Activated CD4-positive, alpha-beta T cell treated with anti-CD3 and anti-CD28 coated beads, Interleukin-2, amount 10 ng/mL, durations not matched to agents 7 days and 5 days (primary cell): ENCODE data around the gene ELK3. TPM values are rescaled to one million over a fixed set of nuclear protein-coding genes. Genes with fewer than 3 reads are reported as not detected.

ENCODE experiments used
- CTCF ChIA-PET: fragments of 350-600 bp; sonication (Branson Sonifier 250); formaldehyde crosslinking; loops from one replicate; lab custom pipeline; 2021; ENCODE audit warnings: antibody characterized with exemption; lab: Charles Lee
- POLR2A ChIA-PET: fragments of 350-600 bp; sonication (Branson Sonifier 250); formaldehyde crosslinking; loops from one replicate; lab custom pipeline; 2021; ENCODE audit warnings: antibody characterized with exemption; lab: Charles Lee
- DNase-seq: peaks from one replicate; pipeline ENCODE4 v3.0.0-alpha.2; 2020
- H3K27ac Mint-ChIP-seq: one replicate; pipeline ENCODE4 v1.8.0; 2021; ENCODE audit warnings: mild to moderate bottlenecking, moderate library complexity, mixed read lengths
- H3K27me3 Mint-ChIP-seq: one replicate; pipeline ENCODE4 v1.8.0; 2021; ENCODE audit warnings: mixed read lengths
- H3K36me3 Mint-ChIP-seq: one replicate; pipeline ENCODE4 v1.8.0; 2021; ENCODE audit warnings: low read depth, mixed read lengths
- H3K4me1 Mint-ChIP-seq: one replicate; pipeline ENCODE4 v1.8.0; 2021; ENCODE audit warnings: mixed read lengths
- H3K4me3 Mint-ChIP-seq: one replicate; pipeline ENCODE4 v1.8.0; 2021; ENCODE audit warnings: mild to moderate bottlenecking, moderate library complexity, mixed read lengths
- H3K9me3 Mint-ChIP-seq: one replicate; pipeline ENCODE4 v1.8.0; 2021; ENCODE audit warnings: mixed read lengths
- total RNA-seq, 2 experiments: library from RNA; stranded (reverse); gene quantifications; one replicate each; pipeline ENCODE4 v1.2.3, GENCODE V29; 2021

The ELK3 gene
- total RNA-seq, 2 experiments from 2014 or later: 27.3 to 33.9 TPM

- H3K27me3 Mint-ChIP-seq: no peaks in the 10 kb centered on the region
- CTCF ChIA-PET: interaction anchor here (0.6 to 6.4 kb wide), 3 partner anchors 9 to 151 kb away, joined by 3 to 35 read pairs (median 4); no protein-coding TSS in a partner anchor
- H3K9me3 Mint-ChIP-seq: peaks cover 2% of the 10 kb centered on the region
- peaks cover 92% of the 10 kb centered on the region for H3K4me1 Mint-ChIP-seq
- no peak for DNase-seq
- POLR2A ChIA-PET: no interaction called here
- H3K4me3 Mint-ChIP-seq: no peak overlapping the region
- peaks cover 49% of the 10 kb centered on the region for H3K36me3 Mint-ChIP-seq
- peak overlapping the region; percentile 9 for H3K27ac Mint-ChIP-seq
Observed at GRCh38 chr12:96206936-96207662, 12.9 kb downstream of the ELK3 start.

DNA sequence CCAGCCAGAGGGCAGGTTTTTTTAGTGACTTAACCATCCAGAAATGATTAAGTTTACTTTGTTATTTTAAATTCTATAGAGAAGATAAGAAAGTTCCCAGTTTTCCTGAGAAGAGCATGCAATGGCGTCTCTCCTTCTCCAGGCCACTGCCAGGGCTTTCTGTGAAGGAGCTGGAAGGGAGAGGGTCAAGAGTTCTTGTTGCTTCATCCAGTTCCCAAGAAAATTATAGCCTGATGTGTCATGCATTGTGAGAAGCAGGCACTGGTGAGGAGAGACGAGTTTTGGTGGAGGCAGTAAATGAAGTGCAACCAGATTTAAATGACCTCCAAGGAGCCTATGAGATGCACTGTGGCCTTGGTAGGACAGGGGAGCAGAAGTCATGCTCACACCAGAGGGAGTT is 14.2 kb downstream of the ELK3 start:
- Mint-ChIP-seq H3K36me3 (peaks cover 41% of the 10 kb centered on the region), H3K4me3 (no peak overlapping the region), H3K4me1 (peaks cover 94% of the 10 kb centered on the region), H3K27me3 (no peaks in the 10 kb centered on the region), H3K9me3 (no peaks in the 10 kb centered on the region), H3K27ac (peak overlapping the region; percentile 92)
- ChIA-PET CTCF (interaction anchor here (1.3 kb wide), 1 partner anchor 210 kb away, joined by 4 read pairs; no protein-coding TSS in a partner anchor), POLR2A (no interaction called here)
- DNase-seq: no peak

- Mint-ChIP-seq H3K4me1 (peaks cover 98% of the 10 kb centered on the region), H3K4me3 (peak overlapping the region; percentile 70), H3K36me3 (peaks cover 40% of the 10 kb centered on the region), H3K27me3 (no peaks in the 10 kb centered on the region), H3K27ac (peak overlapping the region; percentile 92), H3K9me3 (no peaks in the 10 kb centered on the region)
- POLR2A ChIA-PET: interaction anchor here (0.6 kb wide), 1 partner anchor 21 kb away, joined by 10 read pairs; no protein-coding TSS in a partner anchor
- CTCF ChIA-PET: interaction anchor here (0.9 to 2.6 kb wide), 3 partner anchors 148 to 210 kb away, joined by 3 to 8 read pairs (median 4); no protein-coding TSS in a partner anchor
- no peak for DNase-seq
Observed at GRCh38 chr12:96208801-96209549, 14.8 kb downstream of the ELK3 start.

- Mint-ChIP-seq H3K4me3 (peak overlapping the region; percentile 70), H3K27me3 (no peaks in the 10 kb centered on the region), H3K27ac (peak overlapping the region; percentile 92), H3K36me3 (peaks cover 37% of the 10 kb centered on the region), H3K4me1 (peaks cover 92% of the 10 kb centered on the region), H3K9me3 (no peaks in the 10 kb centered on the region)
- ChIA-PET POLR2A (no interaction called here), CTCF (interaction anchor here (0.6 to 3.3 kb wide), 8 partner anchors 11 to 306 kb away, joined by 3 to 14 read pairs (median 6); no protein-coding TSS in a partner anchor)
- DNase-seq: peak; percentile 45
Observed at GRCh38 chr12:96210376-96211055, 16.3 kb downstream of the ELK3 start.

- no peaks in the 10 kb centered on the region for H3K27me3 Mint-ChIP-seq
Observed at GRCh38 chr12:96211988-96212387, 17.8 kb downstream of the ELK3 start.

DNA sequence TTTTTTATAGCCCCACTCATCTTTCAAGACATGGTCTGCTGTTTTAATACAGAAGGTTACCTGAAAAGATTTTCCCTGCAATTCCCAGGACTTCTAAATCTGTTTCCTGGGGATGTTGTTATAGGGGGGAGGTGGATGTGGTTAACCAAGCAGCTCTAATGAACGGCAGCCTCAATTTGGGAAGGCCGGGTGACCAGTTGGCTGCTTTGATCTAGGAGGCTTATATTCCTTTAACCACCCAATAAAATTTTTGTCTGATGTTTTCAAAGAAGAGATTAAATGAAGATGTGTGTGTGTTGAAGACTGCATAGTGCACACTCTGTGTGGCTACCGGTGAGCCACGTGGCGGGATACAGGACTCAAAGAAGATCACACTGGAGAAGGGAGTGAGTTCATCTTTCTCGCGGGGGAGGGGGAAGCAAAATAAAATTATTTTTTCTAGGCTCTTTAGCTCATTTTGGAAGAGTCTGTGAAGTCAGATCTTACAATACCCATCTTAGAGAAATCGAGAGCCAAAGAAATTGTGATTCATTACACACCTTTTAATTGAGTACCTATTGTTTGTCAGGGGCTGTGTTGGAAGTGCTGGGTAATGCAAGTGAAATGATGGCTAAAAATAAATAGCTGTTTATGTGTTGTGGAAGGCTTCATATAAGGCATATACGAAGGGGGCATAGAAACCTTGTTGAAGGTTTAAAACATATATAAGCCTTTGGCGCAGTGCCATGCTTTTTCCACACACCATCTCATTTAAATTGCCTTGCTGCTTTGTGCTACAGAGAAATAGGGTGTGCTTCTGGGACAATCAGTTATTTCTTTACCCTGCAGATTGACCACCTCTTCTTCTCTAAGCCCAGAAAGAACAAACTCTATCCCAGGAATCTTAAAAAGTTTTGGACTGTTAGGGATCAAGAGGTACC is 18.5 kb downstream of the ELK3 start:
- peaks cover 74% of the 10 kb centered on the region for H3K4me1 Mint-ChIP-seq
- peak overlapping the region; percentile 71 for H3K27ac Mint-ChIP-seq
- ChIA-PET POLR2A (no interaction called here), CTCF (interaction anchor here (0.7 to 3.3 kb wide), 10 partner anchors 15 to 303 kb away, joined by 3 to 14 read pairs (median 4); no protein-coding TSS in a partner anchor)
- H3K27me3 Mint-ChIP-seq: no peaks in the 10 kb centered on the region
- DNase-seq: no peak
- H3K9me3 Mint-ChIP-seq: no peaks in the 10 kb centered on the region
- H3K4me3 Mint-ChIP-seq: no peak overlapping the region
- peaks cover 27% of the 10 kb centered on the region for H3K36me3 Mint-ChIP-seq

More at GRCh38 chr12:96211988-96212387, 17.8 kb downstream of the ELK3 start:
- peaks cover 81% of the 10 kb centered on the region for H3K4me1 Mint-ChIP-seq
- POLR2A ChIA-PET: no interaction called here
- H3K9me3 Mint-ChIP-seq: no peaks in the 10 kb centered on the region
- peak overlapping the region; percentile 71 for H3K27ac Mint-ChIP-seq
- CTCF ChIA-PET: interaction anchor here (0.7 to 3.3 kb wide), 12 partner anchors 13 to 304 kb away, joined by 3 to 14 read pairs (median 4); no protein-coding TSS in a partner anchor
- DNase-seq: no peak
- peaks cover 28% of the 10 kb centered on the region for H3K36me3 Mint-ChIP-seq
- peak overlapping the region; percentile 42 for H3K4me3 Mint-ChIP-seq

DNA sequence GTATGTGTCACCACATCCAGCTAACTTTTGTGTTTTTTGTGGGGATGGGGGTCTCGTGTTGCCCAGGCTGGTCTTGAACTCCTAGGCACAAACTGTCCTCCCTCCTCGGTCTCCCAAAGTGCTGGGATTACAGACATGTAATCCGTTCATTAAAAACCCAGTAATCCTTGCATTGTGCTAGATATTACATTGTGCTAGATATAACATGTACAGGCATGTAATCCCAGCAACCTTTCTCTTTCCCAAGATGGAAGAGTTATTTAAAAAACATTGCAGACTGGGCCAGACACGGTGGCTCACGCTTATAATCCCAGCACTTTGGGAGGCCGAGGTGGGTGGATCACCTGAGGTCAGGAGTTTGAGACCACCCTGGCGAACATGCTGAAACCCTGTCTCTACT is 19.7 kb downstream of the ELK3 start:
- POLR2A ChIA-PET: no interaction called here
- Mint-ChIP-seq H3K4me3 (no peak overlapping the region), H3K36me3 (peaks cover 27% of the 10 kb centered on the region)

GRCh38 chr12:96215919-96216273 is 21.7 kb downstream of the ELK3 start:
- Mint-ChIP-seq H3K4me3 (no peak overlapping the region), H3K36me3 (peaks cover 18% of the 10 kb centered on the region), H3K27ac (peak overlapping the region; percentile 28), H3K9me3 (no peaks in the 10 kb centered on the region), H3K4me1 (peaks cover 51% of the 10 kb centered on the region), H3K27me3 (no peaks in the 10 kb centered on the region)
- no peak for DNase-seq
- ChIA-PET CTCF (interaction anchor here (0.6 to 4.2 kb wide), 32 partner anchors 8 to 301 kb away, joined by 3 to 36 read pairs (median 5); partner anchors contain the start of gene CCDC38), POLR2A (no interaction called here)

More for the DNA sequence above, 19.7 kb downstream of the ELK3 start:
- no peak for DNase-seq
- CTCF ChIA-PET: interaction anchor here (1.9 to 4.2 kb wide), 4 partner anchors 9 to 147 kb away, joined by 8 to 35 read pairs (median 14); no protein-coding TSS in a partner anchor
- Mint-ChIP-seq H3K27me3 (no peaks in the 10 kb centered on the region), H3K9me3 (no peaks in the 10 kb centered on the region), H3K27ac (no peak overlapping the region), H3K4me1 (peaks cover 67% of the 10 kb centered on the region)

- peak overlapping the region; percentile 2 for H3K27ac Mint-ChIP-seq
- H3K36me3 Mint-ChIP-seq: peaks cover 31% of the 10 kb centered on the region
- no peak overlapping the region for H3K4me3 Mint-ChIP-seq
- no peak for DNase-seq
- H3K9me3 Mint-ChIP-seq: peaks cover 2% of the 10 kb centered on the region
- no peaks in the 10 kb centered on the region for H3K27me3 Mint-ChIP-seq
- CTCF ChIA-PET: interaction anchor here (0.6 to 1.8 kb wide), 4 partner anchors 18 to 261 kb away, joined by 3 to 4 read pairs (median 3); no protein-coding TSS in a partner anchor
- H3K4me1 Mint-ChIP-seq: peaks cover 26% of the 10 kb centered on the region
- POLR2A ChIA-PET: interaction anchor here (0.7 kb wide), 1 partner anchor 173 kb away, joined by 3 read pairs; no protein-coding TSS in a partner anchor
Observed at GRCh38 chr12:96218989-96219678, 25.0 kb downstream of the ELK3 start.

- Mint-ChIP-seq H3K9me3 (peaks cover 2% of the 10 kb centered on the region), H3K4me1 (peaks cover 23% of the 10 kb centered on the region), H3K36me3 (peaks cover 34% of the 10 kb centered on the region), H3K27ac (no peak overlapping the region), H3K27me3 (no peaks in the 10 kb centered on the region), H3K4me3 (no peak overlapping the region)
- no peak for DNase-seq
- ChIA-PET CTCF (interaction anchor here (0.6 to 1.8 kb wide), 4 partner anchors 15 to 260 kb away, joined by 3 to 4 read pairs (median 4); no protein-coding TSS in a partner anchor), POLR2A (interaction anchor here (0.7 kb wide), 1 partner anchor 173 kb away, joined by 3 read pairs; no protein-coding TSS in a partner anchor)
Observed at GRCh38 chr12:96219700-96220206, 25.6 kb downstream of the ELK3 start.
